NCI-H345 treated with DMSO at 0.1 percent for 48 hours (cell line): Measurements from ENCODE around the gene TBC1D19.

Experiments
- DNase-seq: peaks from one replicate; lab custom pipeline; 2025; ENCODE audit not compliant: unreplicated experiment; lab: John Stamatoyannopoulos, UW

The TBC1D19 gene

DNA sequence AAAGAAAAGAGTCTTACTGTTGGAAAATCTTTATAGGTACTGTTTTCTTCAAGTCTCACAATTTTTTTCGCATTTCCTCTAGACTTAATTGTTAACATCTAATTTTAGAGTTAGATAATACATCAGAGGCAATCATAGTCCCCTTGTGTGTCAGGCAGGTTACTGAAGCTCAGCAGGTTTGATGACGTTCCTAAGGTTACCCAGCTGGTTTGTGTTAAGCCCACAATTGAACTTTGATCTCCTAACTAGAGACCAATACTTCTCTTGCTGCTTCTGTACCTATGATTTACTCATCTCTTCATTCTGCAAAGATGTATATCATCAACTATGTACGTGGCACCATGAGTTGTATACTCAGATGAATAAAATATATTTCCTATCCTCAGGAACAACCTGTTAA is 145.1 kb downstream of the TBC1D19 start:
- DNase-seq: no peak

DNA sequence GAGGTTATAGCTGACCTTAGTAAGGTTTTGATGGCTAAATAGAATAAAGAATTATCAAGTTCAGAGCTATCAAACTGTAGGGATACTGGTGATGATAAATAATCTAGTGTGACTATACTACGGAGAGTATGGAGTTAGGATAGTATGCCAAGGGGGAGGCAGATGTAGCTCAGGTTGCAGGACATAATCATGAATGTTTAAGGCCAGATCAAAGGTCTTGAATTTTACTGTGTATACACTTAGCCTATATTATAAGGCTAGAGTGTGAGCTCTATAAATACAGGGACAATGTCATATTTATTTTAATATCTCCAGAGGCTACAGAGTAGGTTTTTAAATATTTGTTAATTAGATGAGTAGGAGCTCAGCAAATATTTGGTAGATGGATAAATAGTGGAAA is 145.7 kb downstream of the TBC1D19 start:
- no peak for DNase-seq

DNA sequence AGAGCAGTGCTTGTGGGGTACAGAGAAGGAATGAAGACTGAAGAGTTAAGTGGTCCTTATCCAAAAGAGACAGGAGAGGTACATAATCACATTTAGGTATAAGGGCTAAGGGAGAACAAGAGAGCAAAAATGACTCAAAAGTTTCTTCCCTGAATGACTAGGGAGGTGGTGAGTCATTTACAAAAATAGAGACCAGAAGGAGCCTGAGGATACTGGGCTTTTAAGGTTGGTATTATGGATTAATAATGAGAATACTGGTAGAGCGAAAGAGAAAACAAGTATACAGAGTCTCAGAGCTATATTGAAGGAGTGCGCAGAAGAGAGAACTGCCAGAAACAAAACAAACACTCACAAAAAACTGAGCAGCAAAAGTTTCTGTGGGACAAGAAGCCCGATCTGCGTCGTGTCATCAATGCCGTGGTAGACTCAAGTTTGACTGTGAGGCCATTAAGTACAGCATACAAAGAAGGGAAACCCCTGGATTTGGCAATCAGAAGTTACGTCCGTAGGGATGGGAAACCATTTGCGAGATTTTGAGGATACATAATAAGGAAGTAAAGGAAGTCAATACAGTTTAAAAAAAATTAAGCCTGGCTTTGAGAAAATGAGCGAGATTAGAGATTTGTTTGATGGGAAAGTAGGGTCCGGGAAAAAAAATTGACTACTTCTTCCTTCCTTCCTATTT is 147.6 kb downstream of the TBC1D19 start:
- no peak for DNase-seq

DNA sequence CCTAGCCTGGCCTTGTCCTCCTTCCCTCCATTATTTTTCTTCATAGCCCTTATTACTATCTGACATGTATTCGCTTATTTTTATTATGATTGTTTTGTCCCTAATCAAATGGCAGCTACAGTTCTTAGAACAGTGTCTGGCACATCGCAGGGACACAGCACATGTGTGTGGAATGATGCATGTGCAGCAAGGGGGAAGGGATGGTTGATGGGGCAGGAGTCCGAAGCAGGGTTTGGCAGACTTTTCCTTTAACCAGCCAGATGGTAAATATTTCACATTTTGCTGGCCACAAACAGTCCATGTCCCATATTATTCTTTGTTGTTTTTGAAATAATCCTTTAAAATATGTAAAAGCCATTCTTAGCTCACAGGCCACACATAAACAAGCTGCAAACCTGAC is 148.5 kb downstream of the TBC1D19 start:
- no peak for DNase-seq

DNA sequence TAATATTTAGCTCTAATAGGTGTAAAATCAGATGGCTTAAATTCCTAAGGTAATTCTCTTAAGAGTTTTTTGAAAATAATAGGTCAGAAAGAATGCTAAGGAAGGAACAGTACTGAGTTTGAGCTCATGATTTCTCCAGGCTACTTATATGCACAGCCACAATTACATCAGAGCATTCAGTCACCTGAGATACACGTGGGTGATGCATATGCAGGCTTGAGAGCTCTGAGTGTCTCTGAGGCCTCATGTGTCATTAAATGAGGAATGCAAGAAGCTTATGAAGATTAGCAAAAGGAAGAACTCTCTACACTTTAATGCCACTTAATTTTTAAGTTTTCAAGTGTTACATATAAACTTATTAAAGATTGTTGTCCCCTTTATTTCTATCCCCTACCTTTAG is 152.7 kb downstream of the TBC1D19 start:
- DNase-seq: no peak

DNA sequence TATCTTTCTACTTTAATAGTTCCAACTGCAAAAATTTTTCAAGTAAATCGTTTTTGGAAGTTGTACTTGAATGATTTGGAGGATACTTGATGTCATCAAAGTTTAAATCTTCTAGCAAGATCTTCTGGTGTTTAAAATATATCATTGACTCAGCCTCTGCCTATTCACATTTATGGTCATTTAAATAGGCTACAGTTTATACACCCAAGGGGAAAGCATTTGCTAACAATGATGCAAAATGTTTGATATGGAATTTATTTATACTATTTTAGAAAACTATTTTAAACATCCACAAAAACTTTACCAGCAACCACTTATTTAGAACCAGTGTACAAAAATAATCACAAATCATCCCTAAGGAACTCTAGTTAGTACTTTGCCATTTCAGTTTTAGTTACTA is 153.5 kb downstream of the TBC1D19 start:
- DNase-seq: no peak

DNA sequence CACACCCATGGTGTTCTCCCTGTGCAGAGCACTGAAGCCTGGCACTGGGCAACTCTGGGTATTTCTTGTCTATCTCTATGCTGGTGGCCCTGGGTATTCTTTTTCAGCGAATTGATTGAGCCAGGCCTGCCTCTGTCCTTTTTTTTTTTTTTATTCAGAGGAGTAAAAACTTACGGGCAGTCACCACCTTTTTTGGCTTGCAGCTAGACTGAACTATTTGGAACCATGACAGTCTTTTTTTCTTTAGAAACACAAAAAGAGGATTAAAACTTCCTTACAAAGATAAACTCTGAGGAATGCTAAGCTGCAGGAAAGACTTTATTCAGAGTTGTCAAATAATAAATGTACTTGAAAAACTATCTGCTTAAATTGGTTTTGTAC is 157.6 kb downstream of the TBC1D19 start:
- no peak for DNase-seq

DNA sequence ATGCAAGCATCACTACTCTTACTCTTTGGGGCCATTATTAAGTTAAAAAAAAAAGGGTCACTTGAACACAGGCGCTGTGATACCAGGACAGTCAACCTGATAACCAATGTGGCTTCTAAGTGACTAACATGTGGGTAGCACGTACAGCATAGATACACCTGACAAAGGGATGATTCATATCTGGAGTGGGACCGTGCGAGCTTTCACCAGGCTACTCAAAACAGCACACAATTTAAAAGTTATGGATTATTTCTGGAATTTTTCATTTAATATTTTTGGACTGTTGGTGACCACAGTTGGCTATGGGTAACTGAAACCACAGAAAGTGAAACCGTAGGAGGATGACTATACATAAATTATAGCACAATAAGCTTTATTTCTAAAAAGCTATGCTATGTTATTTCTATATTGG is 162.9 kb downstream of the TBC1D19 start:
- no peak for DNase-seq

DNA sequence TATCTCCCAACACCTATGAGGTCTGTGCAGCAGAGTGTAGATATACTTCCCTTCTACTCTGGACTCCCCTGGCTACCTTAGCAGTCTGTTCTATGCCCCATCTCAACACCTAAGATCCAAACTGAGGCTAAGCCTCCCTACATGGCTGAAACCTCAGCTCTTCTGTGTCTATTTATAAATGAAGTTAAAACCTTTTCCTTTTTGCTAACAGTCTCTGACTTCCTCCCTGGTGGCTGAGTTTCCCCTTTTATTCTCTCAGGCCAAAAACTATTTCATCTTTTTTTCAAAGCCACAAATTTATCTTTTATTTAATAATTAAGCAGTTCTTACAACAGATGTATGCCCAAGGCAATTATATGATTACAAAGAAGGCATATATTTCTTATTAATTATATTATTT is 164.9 kb downstream of the TBC1D19 start:
- no peak for DNase-seq

DNA sequence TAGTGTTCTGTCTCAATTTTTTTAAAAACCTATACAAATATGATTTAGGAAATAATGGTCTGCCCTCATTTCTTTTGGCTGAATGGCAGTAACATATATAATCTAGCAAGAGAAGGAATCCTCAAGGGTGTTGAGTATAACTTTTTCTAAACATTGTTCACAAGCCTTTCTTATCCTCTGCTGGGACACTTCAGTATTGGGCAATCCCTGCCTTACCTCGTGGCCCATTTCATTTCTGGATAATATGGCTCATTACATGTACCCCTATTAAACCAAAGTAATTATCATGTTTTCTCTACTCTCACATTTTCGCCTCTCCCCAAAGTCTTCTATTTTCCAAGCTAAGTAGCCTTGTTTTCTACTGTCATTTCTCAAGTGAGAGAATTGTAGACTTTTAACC is 166.0 kb downstream of the TBC1D19 start:
- no peak for DNase-seq

DNA sequence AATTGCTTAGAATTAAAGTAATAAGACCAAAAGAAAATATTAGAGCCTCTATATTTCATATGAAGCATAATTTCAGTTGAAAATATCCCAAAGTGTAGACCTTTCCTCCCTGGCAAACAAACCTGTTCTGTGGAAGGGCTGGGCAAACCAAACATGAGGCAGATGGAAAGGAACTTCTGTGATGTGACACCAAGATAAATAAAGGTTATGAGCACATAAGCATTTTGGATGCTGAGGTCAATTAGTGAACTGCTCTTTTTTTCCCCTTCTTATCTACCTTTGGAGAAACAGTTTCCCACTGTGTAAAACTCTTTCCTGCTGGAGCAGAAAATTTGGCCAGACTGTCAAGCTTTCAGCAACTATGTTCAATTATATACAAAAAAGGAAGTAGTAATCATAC is 167.1 kb downstream of the TBC1D19 start:
- DNase-seq: no peak

DNA sequence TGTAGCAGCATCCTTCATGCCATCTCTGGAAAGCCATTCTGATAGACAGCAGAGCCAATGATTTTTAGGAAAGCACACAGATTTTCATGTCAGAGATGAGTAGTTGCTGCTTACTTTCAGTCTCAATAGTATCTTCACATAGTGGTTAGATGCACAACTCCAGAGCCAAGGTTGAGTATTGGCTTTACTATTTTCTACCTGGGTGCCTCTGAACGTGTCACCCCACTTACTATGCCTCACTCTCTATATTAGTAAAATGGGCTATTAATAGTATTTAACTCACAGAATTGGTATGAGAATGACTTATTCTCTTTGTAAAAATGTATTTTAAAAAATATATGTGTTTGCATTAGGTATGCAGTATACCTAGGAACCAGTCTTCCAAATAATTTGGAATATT is 168.0 kb downstream of the TBC1D19 start:
- no peak for DNase-seq

DNA sequence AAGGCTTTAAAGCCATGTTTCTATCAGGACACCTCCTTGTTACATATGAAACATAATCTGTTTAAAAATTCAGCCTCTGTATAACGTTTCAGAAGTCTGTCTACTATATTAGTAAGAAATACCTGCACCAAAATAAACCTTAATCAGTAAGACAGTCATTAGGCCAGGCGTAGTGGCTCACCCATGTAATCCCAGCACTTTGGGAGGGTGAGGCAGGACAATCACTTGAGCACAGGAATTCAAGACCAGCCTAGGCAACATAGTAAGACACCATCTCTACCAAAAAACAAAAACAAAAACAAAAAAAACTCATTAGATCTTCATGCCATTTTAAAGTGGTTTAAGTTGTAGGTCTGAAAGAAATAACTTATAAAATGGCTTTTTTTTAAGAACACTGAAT is 169.3 kb downstream of the TBC1D19 start:
- no peak for DNase-seq

DNA sequence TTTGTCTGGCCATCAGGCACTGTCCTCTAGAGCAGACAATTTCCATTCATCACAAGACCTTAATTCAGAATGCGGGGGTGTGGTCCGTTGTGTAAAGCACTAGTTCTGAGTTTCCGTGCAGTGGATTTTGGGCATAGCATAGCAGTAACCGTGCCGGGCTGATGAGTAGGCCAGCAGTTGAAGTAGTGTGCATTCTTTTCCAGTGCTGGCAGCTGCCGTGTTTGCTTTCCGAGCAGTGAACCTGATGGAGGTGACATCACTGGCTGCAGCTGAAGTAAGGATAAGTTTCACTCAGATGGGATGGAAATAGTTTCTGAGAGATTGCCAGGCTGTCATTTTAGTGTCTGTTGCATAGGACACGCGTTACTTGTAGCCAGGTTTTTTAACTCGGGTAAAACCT is 169.7 kb downstream of the TBC1D19 start:
- DNase-seq: no peak

DNA sequence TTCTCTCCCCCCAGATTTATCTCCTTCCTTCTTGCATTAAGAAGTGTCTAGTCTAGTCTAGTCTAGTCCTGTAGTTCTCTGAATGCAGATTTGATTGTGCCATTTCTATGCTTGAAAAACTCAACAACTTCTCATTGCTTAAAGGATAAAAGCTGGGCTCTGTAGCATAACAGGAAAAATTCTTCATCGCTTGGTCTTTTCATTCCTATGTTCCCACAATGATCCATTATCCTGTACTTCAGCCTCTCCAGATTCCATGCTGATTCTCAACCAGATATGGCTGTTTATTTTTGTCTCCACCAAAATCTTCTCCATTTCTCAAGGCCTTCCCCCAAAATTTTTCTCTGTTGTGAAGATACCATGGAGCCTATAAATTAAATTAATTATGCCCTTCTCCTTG is 173.9 kb downstream of the TBC1D19 start:
- no peak for DNase-seq

DNA sequence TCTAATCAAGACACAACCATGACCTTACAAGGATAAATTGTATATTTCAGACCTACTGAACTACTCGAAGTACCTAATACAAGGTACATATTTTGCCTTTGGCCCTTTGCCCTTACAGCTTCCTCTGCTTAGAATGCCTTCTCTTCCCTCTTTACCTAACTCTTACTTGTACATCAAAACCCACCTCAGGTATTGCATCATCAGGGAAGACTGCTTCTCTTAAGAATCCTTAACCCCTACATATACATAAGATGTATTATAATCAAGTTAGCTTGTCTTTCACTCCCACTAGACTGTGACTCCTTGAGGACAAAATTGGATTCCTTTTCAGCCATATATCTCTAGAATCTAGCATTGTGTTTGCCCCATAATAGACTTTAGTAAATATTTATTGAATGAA is 175.0 kb downstream of the TBC1D19 start:
- no peak for DNase-seq

DNA sequence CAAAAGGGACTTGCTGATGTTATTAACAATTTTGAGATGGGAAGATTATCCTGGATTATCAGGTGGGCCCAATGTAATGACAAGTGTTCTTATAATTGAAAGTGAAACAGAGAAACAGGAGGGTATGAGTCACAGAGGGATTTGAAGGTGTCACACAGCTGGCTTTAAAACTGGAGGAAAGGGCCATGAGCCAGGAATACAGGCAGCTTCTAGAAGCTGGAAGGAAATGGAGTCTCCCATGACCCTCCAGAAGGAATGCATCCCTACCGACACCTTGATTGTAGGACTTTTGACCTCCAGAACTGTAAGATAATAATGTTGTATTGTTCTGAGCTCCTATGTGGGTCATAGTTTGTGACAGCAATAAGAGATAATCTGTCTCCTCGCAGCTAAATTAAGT is 178.8 kb downstream of the TBC1D19 start:
- no peak for DNase-seq

DNA sequence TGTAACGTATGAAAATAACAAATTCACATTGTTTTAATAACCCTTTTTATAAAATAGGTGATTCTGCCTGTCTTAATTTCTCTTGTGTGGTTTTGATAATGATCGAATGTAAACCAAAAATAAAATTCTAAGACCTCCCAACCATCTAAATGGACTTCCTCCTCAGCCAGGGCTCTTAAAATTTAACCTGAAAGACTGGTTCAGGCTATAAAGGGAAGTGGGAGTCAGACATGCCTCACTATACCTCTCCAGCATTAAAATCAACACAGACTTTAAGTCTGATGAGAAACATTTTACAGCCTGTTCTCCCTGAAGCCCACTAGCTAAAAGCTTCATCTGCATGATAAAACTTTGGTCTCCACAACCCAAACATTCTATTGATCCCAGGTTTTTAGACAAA is 179.2 kb downstream of the TBC1D19 start:
- DNase-seq: no peak

DNA sequence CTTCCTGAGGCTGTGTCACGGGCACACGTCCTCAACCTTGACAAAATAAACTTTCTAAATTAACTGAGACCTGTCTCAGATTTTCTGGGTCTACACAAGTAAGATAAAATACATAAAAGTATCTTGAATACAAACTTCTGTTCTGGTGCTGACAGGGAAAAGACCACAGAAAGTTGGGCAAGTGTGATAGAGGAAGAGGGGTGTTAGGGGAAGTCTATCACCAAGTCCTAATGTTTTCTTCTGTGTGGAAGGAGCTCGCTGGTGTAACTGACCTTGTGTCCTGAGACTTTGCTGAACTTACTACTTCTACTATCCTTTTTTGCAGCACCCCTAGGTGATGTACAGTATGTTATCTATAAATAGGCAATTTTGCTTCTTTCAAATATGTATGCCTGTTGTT is 179.8 kb downstream of the TBC1D19 start:
- DNase-seq: no peak

DNA sequence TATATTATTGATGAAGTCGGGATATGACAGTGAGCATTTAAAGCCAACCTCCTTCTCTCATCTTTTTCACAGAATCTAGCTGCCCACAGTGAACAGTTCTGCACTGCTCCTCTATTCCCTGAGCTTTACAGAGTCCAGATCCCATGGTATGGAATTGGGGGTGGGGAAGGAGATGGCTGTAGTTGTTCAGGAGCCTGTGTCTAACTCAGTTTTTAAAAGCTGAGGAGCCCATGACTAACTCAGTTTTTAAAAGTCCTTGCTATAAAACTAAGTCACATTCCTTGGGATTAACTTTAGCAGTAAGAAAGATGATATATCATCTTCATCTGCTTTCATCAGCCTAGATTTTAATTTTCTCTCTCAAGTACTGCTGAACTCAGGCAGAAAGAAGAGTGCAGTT is 180.3 kb downstream of the TBC1D19 start:
- DNase-seq: no peak

DNA sequence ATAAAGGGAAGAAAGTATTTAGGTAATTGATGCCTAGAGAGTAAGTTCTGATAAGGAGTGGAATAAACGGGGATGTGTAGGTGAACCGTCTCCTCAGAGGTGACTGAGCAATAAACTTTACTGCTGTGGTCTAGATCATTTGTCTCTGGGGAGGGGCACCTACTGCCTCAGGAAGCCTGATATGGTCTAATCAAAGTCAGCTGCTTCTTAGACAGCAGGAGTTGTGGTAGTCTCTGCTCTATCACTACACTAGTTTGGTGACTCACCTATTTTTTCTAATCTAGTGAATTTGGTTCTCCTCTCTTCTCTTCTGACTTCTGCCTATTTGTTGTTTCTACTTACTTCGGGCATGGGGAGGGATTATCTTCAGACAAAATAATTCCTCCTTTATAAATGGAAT is 181.6 kb downstream of the TBC1D19 start:
- DNase-seq: no peak

DNA sequence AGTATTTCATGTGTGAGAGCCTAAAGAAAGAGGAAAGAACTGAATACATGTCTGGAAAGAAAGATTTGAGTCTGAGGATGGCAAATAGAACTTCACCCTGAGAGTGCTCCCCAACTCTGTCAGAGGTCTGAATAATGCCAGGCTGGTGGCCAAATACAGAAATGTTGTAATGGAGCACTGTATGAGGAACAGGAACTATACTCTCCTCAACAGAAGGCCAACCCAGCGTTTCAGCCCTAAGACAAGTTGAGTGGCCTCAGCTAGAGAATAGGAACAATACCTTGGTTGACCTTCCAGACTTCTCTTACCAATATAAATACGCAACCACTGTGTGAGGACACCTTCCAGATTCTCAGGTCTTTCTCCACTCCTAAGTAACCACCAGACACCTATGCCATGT is 182.3 kb downstream of the TBC1D19 start:
- no peak for DNase-seq

DNA sequence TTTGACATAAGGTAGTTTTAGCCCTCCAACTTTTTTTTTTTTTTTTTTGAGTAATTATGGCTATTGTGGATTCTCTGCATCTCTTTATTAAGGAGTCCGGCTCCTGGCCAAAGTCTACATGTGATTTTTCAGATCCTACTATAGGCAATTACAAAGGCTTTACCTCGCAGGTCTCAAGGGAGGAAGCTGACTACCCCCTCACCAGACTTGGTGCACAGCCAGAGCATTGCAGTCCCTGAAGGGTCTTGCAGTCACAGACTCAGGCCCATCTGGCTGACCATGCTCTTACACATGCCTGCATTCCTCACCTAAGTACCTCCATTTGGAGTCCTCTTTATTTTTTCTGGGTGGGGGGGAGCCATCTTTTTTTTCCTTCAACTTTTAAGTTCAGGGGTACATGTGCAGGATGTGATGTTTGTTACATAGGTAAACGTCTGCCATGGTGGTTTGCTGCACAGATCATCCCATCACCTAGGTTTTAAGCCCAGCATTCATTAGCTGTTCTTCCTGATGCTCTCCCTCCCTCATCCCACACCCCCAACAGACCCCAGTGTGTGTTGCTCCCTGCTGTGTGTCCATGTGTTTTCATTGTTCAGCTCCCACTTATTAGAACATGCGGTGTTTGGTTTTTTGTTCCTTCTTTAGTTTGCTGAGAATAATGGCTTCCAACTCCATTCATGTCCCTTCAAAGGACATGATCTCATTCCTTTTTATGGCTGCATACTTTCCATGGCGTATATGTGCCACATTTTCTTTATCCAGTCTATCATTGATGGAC is 188.4 kb downstream of the TBC1D19 start:
- no peak for DNase-seq
